ENCODE measurements around the gene KRTAP5-6. TPM values are rescaled to one million over a fixed set of nuclear protein-coding genes. Genes with fewer than 3 reads are reported as not detected.

The KRTAP5-6 gene, protein sequence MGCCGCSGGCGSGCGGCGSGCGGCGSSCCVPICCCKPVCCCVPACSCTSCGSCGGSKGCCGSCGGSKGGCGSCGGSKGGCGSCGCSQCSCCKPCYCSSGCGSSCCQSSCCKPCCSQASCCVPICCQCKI
- total RNA-seq, result not detected

GRCh38 chr11:1696608-1697570, at the start of gene KRTAP5-6:
TSS of gene KRTAP5-6 (plus strand) at chr11:1697195. CDS start at chr11:1697246, 51 bp downstream.
- DNase-seq, result no peak
- in situ Hi-C loops (cut with MboI; ENCODE audit: low pct_ligation_motif_present in 1 of 4, low pct_unique_long_range_greater_than_20kb in 1 of 4, low sequenced_read_pairs in 3 of 4) (loop anchor here in 2 of 4 donors (25.0 kb wide), 1 partner anchor 465 kb away; the partner anchor contains the start of genes INS (in 2 of the 2) and TH (in 2 of the 2)), intact Hi-C loops (cut with DNase I; ENCODE audit: low total_unique reads) (no loop called here)
- Histone ChIP-seq H3K27ac (no peak within 1 kb of the TSS), H3K36me3 (no peaks in the 10 kb centered on the region), H3K27me3 (peaks cover 26% of the 10 kb centered on the region), H3K4me3 (no peak within 1 kb of the TSS), H3K9me3 (no peaks in the 10 kb centered on the region), H3K4me1 (peaks cover 6 to 13% (median 11%) of the 10 kb centered on the region in 4 donors)
- TF ChIP-seq POLR2AphosphoS5 (IDR thresholded peaks at IDR 0.05) (no peak), EP300 (IDR thresholded peaks at IDR 0.05; ENCODE audit: low read depth) (no peak)
- 77 to 88% methylated on average over 7 to 11 of the region's 11 CpGs for WGBS, 2 donors (ENCODE audit: low coverage in 1 of 2)

DNA sequence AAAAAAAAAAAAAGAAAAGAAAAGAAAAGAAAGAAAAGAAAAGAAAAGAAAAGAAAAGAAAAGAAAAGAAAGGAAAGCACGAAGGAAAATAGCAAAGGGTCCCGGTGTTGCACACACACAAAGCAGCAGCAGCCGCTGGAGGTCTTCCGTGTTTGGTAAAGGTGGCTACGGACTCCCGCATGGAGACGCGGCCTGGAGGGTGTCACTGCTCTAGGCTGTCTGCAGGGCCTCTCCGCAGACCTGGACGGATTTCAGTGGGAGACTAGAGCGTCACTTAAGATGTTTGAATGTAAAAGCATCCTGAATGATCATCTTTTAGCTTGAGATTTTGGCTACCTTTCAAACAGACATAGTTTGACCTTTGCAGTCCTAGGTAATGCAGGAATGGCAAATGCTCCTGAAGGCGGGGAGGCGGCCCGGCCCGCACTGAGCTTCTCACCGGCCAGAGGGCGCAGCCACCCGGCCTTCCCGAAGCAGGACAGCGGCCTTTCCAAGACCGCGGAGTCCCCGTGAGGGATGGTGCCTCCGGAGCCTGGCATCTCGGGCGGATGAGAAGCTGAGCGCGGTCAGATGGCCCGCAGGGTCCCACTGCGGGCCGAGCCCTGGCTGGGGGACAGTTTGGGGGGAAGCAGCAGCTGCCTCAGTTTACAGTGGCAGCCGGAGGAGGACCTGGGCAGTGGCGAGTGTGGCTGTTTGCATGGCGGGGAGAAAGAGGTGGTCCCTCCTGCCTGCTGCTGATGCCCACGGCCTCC, 48.9 kb upstream of the KRTAP5-6 start:
- Histone ChIP-seq H3K27me3 (peaks cover 8% of the 10 kb centered on the region), H3K27ac (no peak overlapping the region), H3K36me3 (no peaks in the 10 kb centered on the region), H3K4me1 (peaks cover 0 to 3% (median 0%) of the 10 kb centered on the region in 4 donors), H3K4me3 (no peak overlapping the region), H3K9me3 (no peaks in the 10 kb centered on the region)
- TF ChIP-seq, protein P1, sequence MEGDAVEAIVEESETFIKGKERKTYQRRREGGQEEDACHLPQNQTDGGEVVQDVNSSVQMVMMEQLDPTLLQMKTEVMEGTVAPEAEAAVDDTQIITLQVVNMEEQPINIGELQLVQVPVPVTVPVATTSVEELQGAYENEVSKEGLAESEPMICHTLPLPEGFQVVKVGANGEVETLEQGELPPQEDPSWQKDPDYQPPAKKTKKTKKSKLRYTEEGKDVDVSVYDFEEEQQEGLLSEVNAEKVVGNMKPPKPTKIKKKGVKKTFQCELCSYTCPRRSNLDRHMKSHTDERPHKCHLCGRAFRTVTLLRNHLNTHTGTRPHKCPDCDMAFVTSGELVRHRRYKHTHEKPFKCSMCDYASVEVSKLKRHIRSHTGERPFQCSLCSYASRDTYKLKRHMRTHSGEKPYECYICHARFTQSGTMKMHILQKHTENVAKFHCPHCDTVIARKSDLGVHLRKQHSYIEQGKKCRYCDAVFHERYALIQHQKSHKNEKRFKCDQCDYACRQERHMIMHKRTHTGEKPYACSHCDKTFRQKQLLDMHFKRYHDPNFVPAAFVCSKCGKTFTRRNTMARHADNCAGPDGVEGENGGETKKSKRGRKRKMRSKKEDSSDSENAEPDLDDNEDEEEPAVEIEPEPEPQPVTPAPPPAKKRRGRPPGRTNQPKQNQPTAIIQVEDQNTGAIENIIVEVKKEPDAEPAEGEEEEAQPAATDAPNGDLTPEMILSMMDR (IDR thresholded peaks at IDR 0.05), result no peak
- TF ChIP-seq POLR2A (IDR thresholded peaks at IDR 0.05) (no peak), POLR2AphosphoS5 (IDR thresholded peaks at IDR 0.05) (no peak), EP300 (IDR thresholded peaks at IDR 0.05; ENCODE audit: low read depth) (no peak)
- intact Hi-C loops (cut with DNase I; ENCODE audit: low total_unique reads), result no loop called here
- DNase-seq, result no peak
- in situ Hi-C loops (cut with MboI; ENCODE audit: low pct_ligation_motif_present in 1 of 4, low pct_unique_long_range_greater_than_20kb in 1 of 4, low sequenced_read_pairs in 3 of 4), result no loop called here
- WGBS, 2 donors (ENCODE audit: low coverage in 1 of 2), result 89 to 92% methylated on average over 10 to 35 of the region's 35 CpGs

GRCh38 chr11:1648653-1649420, 48.2 kb upstream of the KRTAP5-6 start:
- in situ Hi-C loops (cut with MboI; ENCODE audit: low pct_ligation_motif_present in 1 of 4, low pct_unique_long_range_greater_than_20kb in 1 of 4, low sequenced_read_pairs in 3 of 4), result no loop called here
- TF ChIP-seq EP300 (IDR thresholded peaks at IDR 0.05; ENCODE audit: low read depth), result no peak
- TF ChIP-seq, protein P1 (IDR thresholded peaks at IDR 0.05), result no peak
- TF ChIP-seq POLR2A (IDR thresholded peaks at IDR 0.05), result no peak
- TF ChIP-seq POLR2AphosphoS5 (IDR thresholded peaks at IDR 0.05), result no peak
- H3K4me1 ChIP-seq, result peaks cover 0 to 3% (median 0%) of the 10 kb centered on the region in 4 donors
- intact Hi-C loops (cut with DNase I; ENCODE audit: low total_unique reads), result no loop called here
- no peak overlapping the region for H3K27ac ChIP-seq
- 72 to 85% methylated on average over 8 to 27 of the region's 28 CpGs for WGBS, 2 donors (ENCODE audit: low coverage in 1 of 2)
- H3K4me3 ChIP-seq, result no peak overlapping the region
- H3K9me3 ChIP-seq, result no peaks in the 10 kb centered on the region
- peaks cover 15% of the 10 kb centered on the region for H3K27me3 ChIP-seq
- no peak for DNase-seq
- H3K36me3 ChIP-seq, result no peaks in the 10 kb centered on the region
